Measurements from ENCODE around the gene RIPK4.
"Not testable (repeated sequence)": the region's sequence is repeated elsewhere in the genome, so short reads cannot be mapped to it uniquely, and the experiment has no call there.

GRCh38 chr21:41714299-41714865 is 52.5 kb downstream of the RIPK4 start:
- TF ChIP-seq CTCF (optimal IDR thresholded peaks at IDR 0.05 in 1 of 3, IDR thresholded peaks at IDR 0.05 in 1 of 3, conservative IDR thresholded peaks at IDR 0.05 in 1 of 3; ENCODE audit: extremely low read depth in 1 of 3, insufficient read depth in 2 of 3, low read length in 3 of 3); EZH2 (IDR thresholded peaks at IDR 0.05; ENCODE audit: low read length): not testable (repeated sequence)
